Ammon's horn (tissue), 1 donor: ENCODE measurements around the gene PPP6C.
"Not testable (repeated sequence)": the region's sequence is repeated elsewhere in the genome, so short reads cannot be mapped to it uniquely, and the experiment has no call there.

Experiments used
- DNase-seq: peaks from one replicate; pipeline ENCODE4 v3.0.0-alpha.2; 2016; ENCODE audit warnings: low spot score

The PPP6C gene

GRCh38 chr9:125189361-125190289 is at the start of gene PPP6C:
Gene PPP6C, minus strand, starts transcription at chr9:125189803. Its CDS starts 85 bp downstream, at chr9:125189718.
- DNase-seq, result peak; percentile 98

GRCh38 chr9:125238915-125239446 is 49.4 kb upstream of the PPP6C start:
- DNase-seq, result no peak

GRCh38 chr9:125238127-125238914 is 48.7 kb upstream of the PPP6C start:
- no peak for DNase-seq

- DNase-seq, result not testable (repeated sequence)
Measured at GRCh38 chr9:125236520-125237159, 47.0 kb upstream of the PPP6C start.

- DNase-seq, result no peak
Measured at GRCh38 chr9:125235804-125236519, 46.4 kb upstream of the PPP6C start.

GRCh38 chr9:125234099-125234498 is 44.5 kb upstream of the PPP6C start:
- not testable (repeated sequence) for DNase-seq

- DNase-seq, result peak; percentile 43
Measured at GRCh38 chr9:125233678-125234077, 44.1 kb upstream of the PPP6C start.

GRCh38 chr9:125227761-125228160 is 38.2 kb upstream of the PPP6C start:
- DNase-seq, result peak; percentile 21

- not testable (repeated sequence) for DNase-seq
Measured at GRCh38 chr9:125224858-125225257, 35.3 kb upstream of the PPP6C start.

- no peak for DNase-seq
Measured at GRCh38 chr9:125218621-125219020, 29.0 kb upstream of the PPP6C start.

- DNase-seq, result no peak
Measured at GRCh38 chr9:125214186-125214585, 24.6 kb upstream of the PPP6C start.

- no peak for DNase-seq
Measured at GRCh38 chr9:125204477-125204876, 14.9 kb upstream of the PPP6C start.

- peak; percentile 16 for DNase-seq
Measured at GRCh38 chr9:125202846-125203618, 13.4 kb upstream of the PPP6C start.

- peak; percentile 96 for DNase-seq
Measured at GRCh38 chr9:125200216-125201047, 10.8 kb upstream of the PPP6C start, which contains the start of gene RABEPK. Gene RABEPK, plus strand, starts transcription at chr9:125200542. Its CDS starts 2,472 bp downstream, at chr9:125203014.

GRCh38 chr9:125195591-125195990 is 6.0 kb upstream of the PPP6C start:
- DNase-seq, result not testable (repeated sequence)

GRCh38 chr9:125194466-125194865 is 4.9 kb upstream of the PPP6C start:
- not testable (repeated sequence) for DNase-seq

GRCh38 chr9:125190361-125190801 is 778 bp upstream of the PPP6C start:
- DNase-seq, result peak; percentile 7

- DNase-seq, result no peak
Measured at GRCh38 chr9:125189011-125189360, 617 bp downstream of the PPP6C start.

- DNase-seq, result no peak
Measured at GRCh38 chr9:125183561-125183960, 6.0 kb downstream of the PPP6C start.

GRCh38 chr9:125183054-125183453 is 6.5 kb downstream of the PPP6C start:
- DNase-seq, result no peak
